Endothelial cell of umbilical vein (primary cell): Measurements from ENCODE around the gene GALNT13. TPM values are rescaled to one million over a fixed set of nuclear protein-coding genes. Genes with fewer than 3 reads are reported as not detected.

ENCODE experiments used
- BruUV-seq: library from RNA; stranded (reverse); fragments of 400-500 nt; replicated peaks from 2 replicates; lab custom pipeline; 2021; lab: Mats Ljungman, UMichigan
- CTCF ChIA-PET: fragments of 300-600, 350-600 bp; sonication (Branson Sonifier 250); formaldehyde crosslinking; loops from one replicate; lab custom pipeline; 2021; ENCODE audit warnings: antibody characterized with exemption, inconsistent platforms; lab: Charles Lee
- POLR2A ChIA-PET: fragments of 300-600, 350-600 bp; sonication (Branson Sonifier 250); formaldehyde crosslinking; loops from one replicate; lab custom pipeline; 2021; ENCODE audit warnings: antibody characterized with exemption, inconsistent platforms; lab: Charles Lee
- DNase-seq: peaks from one replicate; pipeline ENCODE4 v3.0.0-alpha.2; 2011; ENCODE audit warnings: low read depth, low spot score
- FAIRE-seq: peaks from 2 replicates; lab custom pipeline; 2011; peaks lifted over from hg19 to GRCh38; lab: Jason Lieb, UNC
- H2AFZ ChIP-seq: 2 replicates; pipeline ENCODE4 v1.6.0; 2012; ENCODE audit warnings: low read depth, low read length, control low read depth, inconsistent platforms
- H3K27ac ChIP-seq: 2 replicates; pipeline ENCODE4 v1.5.1; 2011; ENCODE audit warnings: low read depth, mild to moderate bottlenecking, control low read depth, low read length, moderate library complexity; ENCODE audit not compliant: insufficient read depth
- H3K27me3 ChIP-seq, 2 experiments: 2 replicates each; pipeline versions ENCODE4 v1.6.0 to v1.6.1; 2011; ENCODE audit warnings: low read length in 2 of 2, mixed read lengths in 1 of 2; ENCODE audit not compliant: control insufficient read depth in 2 of 2, insufficient read depth in 2 of 2
- H3K36me3 ChIP-seq, 2 experiments: 2 replicates in 1 of 2; 3 replicates in 1 of 2; pipeline ENCODE4 v1.5.1; 2011; ENCODE audit warnings: low read length in 2 of 2, mild to moderate bottlenecking in 1 of 2, moderate library complexity in 1 of 2; ENCODE audit not compliant: control insufficient read depth in 2 of 2, insufficient read depth in 2 of 2; ENCODE audit errors: extremely low read depth in 1 of 2
- H3K4me1 ChIP-seq: 3 replicates; pipeline ENCODE4 v1.5.1; 2011; ENCODE audit warnings: mild to moderate bottlenecking, low read length; ENCODE audit not compliant: control insufficient read depth, insufficient read depth; ENCODE audit errors: extremely low read depth
- H3K4me2 ChIP-seq: 2 replicates; pipeline ENCODE4 v1.6.1; 2011; ENCODE audit warnings: low read length, control low read depth, mixed read lengths; ENCODE audit not compliant: insufficient read depth
- H3K4me3 ChIP-seq, 3 experiments: fragments of 200-600 bp in 1 of 3; sonication (generic), shearing (Covaris generic) in 1 of 3; replicated peaks in 1 of 3; 2 replicates each; pipeline ENCODE4 v1.5.1; 2011 to 2016; ENCODE audit warnings: control low read depth in 3 of 3, low read length in 3 of 3, mild to moderate bottlenecking in 2 of 3, inconsistent platforms in 1 of 3, low read depth in 1 of 3, moderate library complexity in 1 of 3; ENCODE audit not compliant: insufficient read depth in 1 of 3
- H3K79me2 ChIP-seq: 2 replicates; pipeline ENCODE4 v1.6.0; 2012; ENCODE audit warnings: low read length, inconsistent platforms; ENCODE audit not compliant: control insufficient read depth, insufficient read depth
- H3K9ac ChIP-seq: replicated peaks from 2 replicates; pipeline ENCODE3; 2011; ENCODE audit warnings: low read length, control low read depth; ENCODE audit not compliant: insufficient read depth; ENCODE audit errors: extremely low read depth
- H3K9me1 ChIP-seq: replicated peaks from 3 replicates; pipeline ENCODE4 v1.6.0; 2011; ENCODE audit warnings: mild to moderate bottlenecking, low read length; ENCODE audit not compliant: control insufficient read depth, insufficient read depth; ENCODE audit errors: extremely low read depth
- H3K9me3 ChIP-seq: replicated peaks from 2 replicates; pipeline ENCODE4 v1.5.1; 2012; ENCODE audit warnings: low read length, inconsistent platforms; ENCODE audit not compliant: control insufficient read depth, insufficient read depth
- H4K20me1 ChIP-seq: replicated peaks from 2 replicates; pipeline ENCODE3; 2011; ENCODE audit warnings: mild to moderate bottlenecking, low read length; ENCODE audit not compliant: control insufficient read depth, insufficient read depth; ENCODE audit errors: extremely low read depth
- CTCF ChIP-seq, 2 donors: IDR thresholded peaks; 1 replicate in 1 of 2; 2 replicates in 1 of 2; pipeline ENCODE4 v1.5.1; 2011; ENCODE audit warnings: low read length in 2 of 2, mild to moderate bottlenecking in 2 of 2, moderate library complexity in 2 of 2, control low read depth in 1 of 2, inconsistent platforms in 1 of 2, low read depth in 1 of 2; ENCODE audit not compliant: insufficient read depth in 1 of 2; ENCODE audit errors: extremely low read depth in 1 of 2
- EZH2 ChIP-seq: IDR thresholded peaks from 2 replicates; pipeline ENCODE4 v1.6.1; 2012; ENCODE audit warnings: borderline replicate concordance, low read depth, mild to moderate bottlenecking, moderate library complexity, low read length, inconsistent platforms; ENCODE audit not compliant: severe bottlenecking
- FOS ChIP-seq: IDR thresholded peaks from 2 replicates; pipeline ENCODE4 v1.6.1; 2011; ENCODE audit warnings: mild to moderate bottlenecking, low read length, moderate library complexity, borderline replicate concordance; ENCODE audit not compliant: insufficient read depth
- GATA2 ChIP-seq: IDR thresholded peaks from 2 replicates; pipeline ENCODE4 v1.7.0; 2011; ENCODE audit warnings: low read depth, mild to moderate bottlenecking, moderate library complexity, mixed read lengths, low read length; ENCODE audit not compliant: insufficient read length, insufficient read depth
- JUN ChIP-seq: IDR thresholded peaks from 2 replicates; pipeline ENCODE4 v1.6.1; 2011; ENCODE audit warnings: borderline replicate concordance, low read depth; ENCODE audit not compliant: insufficient read length, insufficient read depth
- MAX ChIP-seq: IDR thresholded peaks from 2 replicates; pipeline ENCODE4 v1.6.1; 2011; ENCODE audit not compliant: insufficient read depth, insufficient read length
- MYC ChIP-seq: IDR thresholded peaks from one replicate; pipeline ENCODE4 v1.6.1; 2011; ENCODE audit warnings: mild to moderate bottlenecking, low read depth, low read length
- POLR2A ChIP-seq: IDR thresholded peaks from 2 replicates; pipeline ENCODE4 v1.6.1; 2012; ENCODE audit warnings: low read depth, mild to moderate bottlenecking, control low read depth, low read length
- POLR2AphosphoS5 ChIP-seq: IDR thresholded peaks from 2 replicates; pipeline ENCODE4 v1.6.1; 2012; ENCODE audit warnings: low read depth, mild to moderate bottlenecking, control low read depth, low read length, moderate library complexity; ENCODE audit not compliant: insufficient read depth
- dilution Hi-C: fragments of 300-500 bp; cut with MboI; formaldehyde crosslinking; loops from one replicate; pipeline ENCODE4 v1.15.0; 2019; ENCODE audit warnings: low sequenced_read_pairs; ENCODE audit not compliant: extremely low pct_ligation_motif_present
- intact Hi-C: fragments of 100-400 bp; cut with micrococcal nuclease; formaldehyde crosslinking; loops from one replicate; pipeline ENCODE4 v1.10.0; 2022
- polyA plus RNA-seq, 4 experiments: library from polyadenylated mRNA; depleted of rRNA in 3 of 4; stranded (reverse) in 3 of 4; unstranded in 1 of 4; fragments of >200 nt; gene quantifications; 2 replicates each; pipeline versions ENCODE4 v1.2.1 to v1.2.3, GENCODE V29; 2011 to 2012; ENCODE audit warnings: missing spikeins in 1 of 4
- total RNA-seq: library from RNA; stranded (reverse); gene quantifications from 2 replicates; pipeline ENCODE4 v1.2.3, GENCODE V29; 2021

The GALNT13 gene
- total and polyA plus RNA-seq, 2 donors (not counting 3 experiments of a cell fraction or from before 2014, with no cell fraction given): 0.06 TPM; not detected in 1

DNA sequence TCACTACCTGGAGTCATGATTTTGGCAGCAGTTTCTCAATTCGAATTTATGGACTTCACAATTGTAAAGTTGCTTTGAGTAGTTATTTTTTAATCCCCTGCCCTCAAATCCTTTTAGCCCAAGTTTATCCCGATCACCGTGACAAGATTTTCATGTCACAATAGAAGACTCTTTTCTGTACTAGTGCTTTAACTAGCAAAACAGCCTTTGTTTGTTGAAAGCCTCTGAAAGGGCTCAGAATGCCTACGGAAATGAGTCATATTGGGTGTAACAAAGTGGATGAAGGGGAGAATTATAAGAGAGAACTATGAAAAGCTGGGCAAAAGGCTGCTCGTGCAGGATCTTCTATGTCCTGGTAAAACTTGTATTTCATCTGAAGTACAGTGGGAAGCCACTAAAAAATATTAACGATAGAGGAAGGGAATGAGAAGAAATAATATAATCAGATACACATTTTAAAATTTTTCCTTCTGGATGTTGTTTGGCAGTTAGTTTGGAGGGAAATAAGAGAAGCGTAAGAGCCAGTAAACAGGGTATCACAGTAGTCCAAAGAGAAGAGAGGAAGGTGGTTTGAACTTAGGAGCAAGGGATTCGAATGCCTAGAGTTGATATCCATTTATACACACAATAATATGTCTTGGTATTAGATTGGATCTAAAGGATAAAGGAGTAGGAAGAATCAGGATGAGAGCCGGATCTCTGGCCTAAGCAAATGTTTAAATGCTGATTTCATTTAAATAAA is 114.9 kb downstream of the GALNT13 start:
- Histone ChIP-seq H3K9me1 (no peaks in the 10 kb centered on the region), H3K4me3 (no peak overlapping the region), H3K4me2 (no peak overlapping the region), H4K20me1 (no peaks in the 10 kb centered on the region), H3K9ac (no peak overlapping the region), H3K9me3 (no peaks in the 10 kb centered on the region), H2AFZ (no peak overlapping the region), H3K27ac (no peak overlapping the region), H3K27me3 (no peaks in the 10 kb centered on the region), H3K36me3 (no peaks in the 10 kb centered on the region), H3K4me1 (peaks cover 6% of the 10 kb centered on the region), H3K79me2 (no peaks in the 10 kb centered on the region)
- peak; percentile 4 for TF ChIP-seq FOS
- no peak for TF ChIP-seq MAX
- TF ChIP-seq GATA2: no peak
- no peak for TF ChIP-seq EZH2
- no peak for TF ChIP-seq CTCF (IDR thresholded peaks at IDR 0.05; ENCODE audit: extremely low read depth in 1 of 2, insufficient read depth in 1 of 2, low read depth in 1 of 2, low read length in 2 of 2)
- TF ChIP-seq JUN: peak; percentile 13
- no peak for TF ChIP-seq POLR2AphosphoS5
- TF ChIP-seq POLR2A: no peak
- no peak for TF ChIP-seq MYC
- no TSS peak for BruUV-seq
- FAIRE-seq (peak; percentile 15), DNase-seq (peak; percentile 4)
- dilution Hi-C loops (no loop called here), intact Hi-C loops (no loop called here)
- POLR2A ChIA-PET: no interaction called here
- CTCF ChIA-PET: no interaction called here
